ENCODE data around the gene PRKCA. TPM values are rescaled to one million over a fixed set of nuclear protein-coding genes. Genes with fewer than 3 reads are reported as not detected.

The PRKCA gene
- total RNA-seq, 1 donor from 2014 or later = 168 TPM

- DNase-seq (ENCODE audit: low spot score) (no peak), ATAC-seq (no peak)
- intact Hi-C loops (cut with DNase I) = no loop called here
Measured at GRCh38 chr17:66633317-66633965, 331.0 kb downstream of the PRKCA start.

GRCh38 chr17:66634193-66634592 lies 331.8 kb downstream of the PRKCA start:
- ATAC-seq (no peak), DNase-seq (ENCODE audit: low spot score) (no peak)
- intact Hi-C loops (cut with DNase I) = no loop called here

- intact Hi-C loops (cut with DNase I) = no loop called here
- no peak for ATAC-seq
- DNase-seq (ENCODE audit: low spot score) = no peak
Measured at GRCh38 chr17:66635386-66636045, 333.1 kb downstream of the PRKCA start.

GRCh38 chr17:66636111-66636510 lies 333.7 kb downstream of the PRKCA start:
- DNase-seq (ENCODE audit: low spot score) = no peak
- intact Hi-C loops (cut with DNase I) = no loop called here
- no peak for ATAC-seq

GRCh38 chr17:66637491-66637890 lies 335.1 kb downstream of the PRKCA start:
- no peak for ATAC-seq
- intact Hi-C loops (cut with DNase I) = no loop called here

GRCh38 chr17:66638707-66639479 lies 336.5 kb downstream of the PRKCA start:
- intact Hi-C loops (cut with DNase I) = no loop called here
- ATAC-seq = no peak
- DNase-seq (ENCODE audit: low spot score) = no peak

More at GRCh38 chr17:66637491-66637890, 335.1 kb downstream of the PRKCA start:
- no peak for DNase-seq (ENCODE audit: low spot score)

- peak; percentile 88 for ATAC-seq
- intact Hi-C loops (cut with DNase I) = no loop called here
- no peak for DNase-seq (ENCODE audit: low spot score)
Measured at GRCh38 chr17:66643815-66644710, 341.6 kb downstream of the PRKCA start.

- ATAC-seq (no peak), DNase-seq (ENCODE audit: low spot score) (no peak)
- intact Hi-C loops (cut with DNase I) = no loop called here
Measured at GRCh38 chr17:66645259-66645658, 342.8 kb downstream of the PRKCA start.

- ATAC-seq = no peak
- intact Hi-C loops (cut with DNase I) = no loop called here
- no peak for DNase-seq (ENCODE audit: low spot score)
Measured at GRCh38 chr17:66647391-66647983, 345.1 kb downstream of the PRKCA start.

GRCh38 chr17:66649818-66650543 lies 347.6 kb downstream of the PRKCA start:
- intact Hi-C loops (cut with DNase I) = no loop called here
- no peak for DNase-seq (ENCODE audit: low spot score)
- no peak for ATAC-seq

GRCh38 chr17:66650544-66650877 lies 348.1 kb downstream of the PRKCA start:
- intact Hi-C loops (cut with DNase I) = no loop called here
- no peak for DNase-seq (ENCODE audit: low spot score)
- no peak for ATAC-seq

GRCh38 chr17:66652840-66653507 lies 350.6 kb downstream of the PRKCA start:
- intact Hi-C loops (cut with DNase I) = no loop called here
- DNase-seq (ENCODE audit: low spot score) (no peak), ATAC-seq (no peak)

GRCh38 chr17:66654106-66654740 lies 351.8 kb downstream of the PRKCA start:
- intact Hi-C loops (cut with DNase I) = no loop called here
- DNase-seq (ENCODE audit: low spot score) (no peak), ATAC-seq (peak; percentile 97)

- DNase-seq (ENCODE audit: low spot score) = no peak
- intact Hi-C loops (cut with DNase I) = no loop called here
Measured at GRCh38 chr17:66654764-66655163, 352.4 kb downstream of the PRKCA start.

GRCh38 chr17:66655461-66655860 lies 353.0 kb downstream of the PRKCA start:
- ATAC-seq (no peak), DNase-seq (ENCODE audit: low spot score) (no peak)
- intact Hi-C loops (cut with DNase I) = no loop called here

More at GRCh38 chr17:66654764-66655163, 352.4 kb downstream of the PRKCA start:
- peak; percentile 21 for ATAC-seq

GRCh38 chr17:66655861-66656260 lies 353.4 kb downstream of the PRKCA start:
- DNase-seq (ENCODE audit: low spot score) = no peak
- peak; percentile 13 for ATAC-seq
- intact Hi-C loops (cut with DNase I) = no loop called here
